Fibroblast of skin of abdomen (primary cell): Measurements from ENCODE around the gene GPR22. TPM values are rescaled to one million over a fixed set of nuclear protein-coding genes. Genes with fewer than 3 reads are reported as not detected.

Source experiments
- DNase-seq: peaks from one replicate; pipeline ENCODE4 v3.0.0-alpha.2; 2013
- polyA plus RNA-seq, 2 experiments: library from polyadenylated mRNA; unstranded; fragments of 120-200 nt; gene quantifications; one replicate each; pipeline ENCODE4 v1.2.1, GENCODE V29; 2013; ENCODE audit not compliant: insufficient read length in 2 of 2

Gene GPR22
- polyA plus RNA-seq (2013, experiment 1 of 2; ENCODE audit: insufficient read length): not detected
- not detected for polyA plus RNA-seq (2013, experiment 2 of 2; ENCODE audit: insufficient read length)

GRCh38 chr7:107469929-107470328 is at the start of gene GPR22:
Gene GPR22 (plus strand): TSS chr7:107470057. CDS start chr7:107474061, 4,004 bp downstream.
- no peak for DNase-seq

DNA sequence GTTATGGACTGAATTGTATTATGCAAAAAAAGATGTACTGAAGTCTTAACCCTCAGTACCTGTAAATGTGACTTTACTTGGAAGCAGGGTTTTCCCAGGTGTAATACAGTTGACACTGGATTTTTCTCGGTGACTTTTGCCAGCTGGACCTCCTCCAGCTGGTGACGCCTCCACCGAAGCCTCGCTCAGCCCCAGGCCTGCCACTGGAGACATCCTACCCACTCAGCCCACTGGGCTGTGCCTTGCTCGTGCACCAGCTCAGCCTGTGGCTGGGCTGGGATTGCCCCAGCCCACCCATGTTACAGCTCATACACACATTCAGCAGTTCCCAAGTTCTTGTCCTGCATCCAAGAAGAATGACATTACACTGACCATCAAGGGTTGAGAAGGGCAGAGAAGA is 42.4 kb upstream of the GPR22 start:
- DNase-seq: no peak

- DNase-seq: no peak
Observed at GRCh38 chr7:107428642-107429041, 41.2 kb upstream of the GPR22 start.

GRCh38 chr7:107430057-107430456 is 39.8 kb upstream of the GPR22 start:
- DNase-seq: no peak

GRCh38 chr7:107432261-107432660 is 37.6 kb upstream of the GPR22 start:
- DNase-seq: no peak

DNA sequence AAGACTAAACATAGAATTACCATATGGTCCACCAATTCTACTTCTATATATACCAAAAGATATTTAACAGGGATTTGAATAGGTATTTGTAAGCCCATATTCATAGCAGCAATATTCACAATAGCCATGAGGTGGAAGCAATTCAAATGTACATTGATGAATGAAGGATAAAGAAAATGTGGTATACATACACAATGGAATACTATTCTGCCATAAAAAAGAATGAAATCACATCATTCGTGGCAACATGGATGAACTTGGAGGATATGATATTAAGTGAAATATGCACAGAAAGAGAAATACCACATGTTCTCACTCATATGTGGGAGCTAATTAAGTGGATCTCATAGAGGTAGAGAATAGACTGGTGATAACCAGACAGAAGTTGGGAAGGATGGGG is 34.1 kb upstream of the GPR22 start:
- DNase-seq: no peak

GRCh38 chr7:107439025-107439424 is 30.8 kb upstream of the GPR22 start:
- no peak for DNase-seq

GRCh38 chr7:107441581-107442422 is 28.1 kb upstream of the GPR22 start:
- peak; percentile 66 for DNase-seq

- DNase-seq: no peak
Observed at GRCh38 chr7:107442678-107443077, 27.2 kb upstream of the GPR22 start.

GRCh38 chr7:107446531-107446930 is 23.3 kb upstream of the GPR22 start:
- DNase-seq: peak; percentile 55

- DNase-seq: peak; percentile 39
Observed at GRCh38 chr7:107446988-107447387, 22.9 kb upstream of the GPR22 start.

DNA sequence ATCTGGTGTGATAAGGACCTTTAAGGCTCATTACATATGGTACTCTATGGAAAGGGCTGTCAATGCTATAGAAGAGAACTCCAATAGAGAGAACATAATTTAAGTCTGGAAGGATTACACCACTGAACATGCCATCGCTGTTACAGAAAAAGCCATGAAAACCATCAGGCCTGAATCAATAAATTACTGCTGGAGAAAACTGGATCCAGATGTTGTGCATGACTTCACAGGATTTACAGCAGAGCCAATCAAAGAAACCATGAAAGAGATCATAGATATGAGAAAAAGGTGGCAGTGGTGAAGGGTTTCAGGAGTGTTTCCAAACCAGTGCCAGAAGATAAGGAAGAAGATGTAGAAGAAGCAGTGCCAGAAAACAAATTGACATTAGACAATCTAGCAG is 18.9 kb upstream of the GPR22 start:
- DNase-seq: peak; percentile 63

DNA sequence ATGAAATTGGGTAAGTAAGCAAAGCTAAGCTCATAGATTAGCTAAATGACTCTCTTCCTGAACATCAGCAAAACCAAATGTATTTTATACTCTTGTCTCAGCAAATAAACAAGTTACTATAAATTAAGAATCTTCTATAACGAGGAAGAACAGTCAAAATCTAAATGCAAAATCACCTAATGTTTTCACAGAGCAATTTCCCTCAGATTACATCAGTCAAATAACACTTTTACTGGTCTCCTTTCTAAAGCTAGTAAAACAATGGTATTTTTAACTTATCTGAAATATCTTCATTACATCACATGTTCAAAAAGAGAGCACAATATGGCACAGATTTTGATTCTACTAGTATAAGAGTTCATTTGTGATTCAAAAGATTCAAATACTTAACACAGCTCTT is 16.5 kb upstream of the GPR22 start:
- DNase-seq: peak; percentile 9

DNA sequence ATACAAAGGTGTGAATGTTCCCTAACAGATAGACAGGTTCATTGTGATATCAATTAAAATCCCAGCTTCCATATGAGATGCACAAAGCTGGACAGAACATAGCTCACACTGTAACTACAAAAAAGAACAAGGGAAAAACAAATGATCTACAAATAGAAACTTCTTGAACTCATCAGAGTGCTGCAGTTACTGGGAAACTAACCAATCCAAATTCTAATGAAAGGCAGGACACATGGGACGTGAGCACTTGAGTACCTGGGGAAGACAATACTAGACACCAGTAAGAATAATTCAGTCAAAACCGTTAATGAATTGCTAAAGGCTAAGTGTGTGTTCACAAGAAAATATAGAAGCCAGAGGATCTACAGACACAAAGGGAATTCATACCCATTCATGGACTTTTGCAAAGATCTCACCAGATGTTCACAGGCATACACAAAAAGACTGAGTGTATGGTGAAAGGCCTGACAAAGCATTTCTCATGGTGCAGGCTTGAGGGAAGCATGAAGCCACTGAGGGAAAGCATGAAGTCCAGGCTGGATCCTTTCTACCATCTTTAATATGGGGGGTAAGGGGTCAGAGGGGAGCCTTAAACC is 7.8 kb upstream of the GPR22 start:
- no peak for DNase-seq

GRCh38 chr7:107463139-107464078 is 6.4 kb upstream of the GPR22 start:
- DNase-seq: peak; percentile 72

DNA sequence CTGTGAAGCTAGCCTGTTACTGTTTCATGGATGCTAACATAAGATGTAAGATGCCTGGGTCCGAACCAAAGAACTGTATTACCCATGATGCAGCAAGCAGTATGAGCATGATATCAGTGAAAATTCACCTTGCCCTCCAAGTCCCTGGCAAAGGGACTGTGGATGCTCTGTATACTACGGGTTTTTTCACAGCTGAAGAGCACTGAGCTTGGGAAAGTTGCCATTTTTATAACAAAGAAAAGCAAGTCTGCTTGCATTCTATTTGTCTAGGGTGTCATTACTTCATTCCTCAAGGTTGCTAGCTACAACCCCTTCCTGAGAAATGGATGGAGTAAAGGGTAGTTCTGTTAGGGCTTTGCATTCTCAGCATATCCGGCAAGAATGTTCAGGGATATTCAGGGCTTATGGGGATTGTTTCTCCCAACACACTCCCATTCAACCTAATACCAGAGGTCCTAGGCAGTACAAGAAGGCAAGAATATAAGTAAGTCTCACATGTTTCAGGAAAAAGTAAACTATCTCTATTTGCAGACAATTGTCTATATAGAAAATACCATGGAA is 5.1 kb upstream of the GPR22 start:
- no peak for DNase-seq

- DNase-seq: no peak
Observed at GRCh38 chr7:107467972-107468371, 1.9 kb upstream of the GPR22 start.

GRCh38 chr7:107468824-107469223 is 1.0 kb upstream of the GPR22 start:
- no peak for DNase-seq

GRCh38 chr7:107471292-107472070 is 1.6 kb downstream of the GPR22 start:
- no peak for DNase-seq

DNA sequence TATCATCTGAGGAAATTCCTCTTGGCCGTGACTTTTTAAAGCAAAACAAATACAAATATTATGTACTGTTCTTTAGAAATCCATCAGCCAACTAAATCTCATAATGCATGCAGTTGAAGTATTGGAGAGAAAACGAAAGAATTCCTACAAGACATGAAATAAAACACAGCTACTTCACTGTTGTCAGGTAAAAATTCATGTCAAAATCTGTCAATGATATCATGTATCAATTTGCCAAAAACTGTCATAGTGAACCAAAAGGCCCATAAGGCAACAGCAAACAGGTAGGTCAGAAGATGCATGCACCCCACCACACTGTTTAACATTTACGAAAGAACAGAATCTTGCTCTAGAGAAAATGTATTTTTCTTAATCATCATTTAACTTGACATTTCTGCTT is 2.3 kb downstream of the GPR22 start:
- no peak for DNase-seq

- DNase-seq: no peak
Observed at GRCh38 chr7:107474104-107474521, 4.3 kb downstream of the GPR22 start.

GRCh38 chr7:107479303-107479702 is 9.4 kb downstream of the GPR22 start:
- DNase-seq: no peak
